OCI-LY1 (cell line): Measurements from ENCODE around the gene SSBP3.

ENCODE experiments used
- H2AFZ ChIP-seq: fragments of 200-600 bp; sonication (generic), shearing (Covaris generic); 2 replicates; pipeline ENCODE4 v1.6.0; 2014; ENCODE audit warnings: antibody characterized with exemption, mild to moderate bottlenecking, low read length
- H3F3A ChIP-seq: fragments of 200-600 bp; sonication (generic), shearing (Covaris generic); 2 replicates; pipeline ENCODE4 v1.6.0; 2014; ENCODE audit warnings: mild to moderate bottlenecking, antibody characterized with exemption, low read length, moderate library complexity; ENCODE audit not compliant: insufficient read depth
- H3K27ac ChIP-seq: fragments of 200-600 bp; sonication (generic); 2 replicates; pipeline ENCODE4 v1.5.1; 2014; ENCODE audit warnings: low read length, mixed run types, mild to moderate bottlenecking, low read depth; ENCODE audit not compliant: poor library complexity, severe bottlenecking
- H3K27me3 ChIP-seq: fragments of 200-600 bp; sonication (generic); 2 replicates; pipeline ENCODE4 v1.6.0; 2014; ENCODE audit warnings: antibody characterized with exemption, mild to moderate bottlenecking, low read length, moderate library complexity; ENCODE audit not compliant: insufficient read depth
- H3K36me3 ChIP-seq: fragments of 200-600 bp; sonication (generic); 2 replicates; pipeline ENCODE4 v1.6.1; 2014; ENCODE audit warnings: mild to moderate bottlenecking, antibody characterized with exemption, low read length, moderate library complexity, mixed read lengths; ENCODE audit not compliant: insufficient read depth
- H3K4me1 ChIP-seq: fragments of 200-600 bp; sonication (generic); 2 replicates; pipeline ENCODE4 v1.5.1; 2014; ENCODE audit warnings: mild to moderate bottlenecking, low read length, moderate library complexity; ENCODE audit not compliant: insufficient read depth, severe bottlenecking
- H3K4me2 ChIP-seq: fragments of 200-600 bp; sonication (generic), shearing (Covaris generic); 2 replicates; pipeline ENCODE4 v1.6.1; 2014; ENCODE audit warnings: low read length
- H3K4me3 ChIP-seq: fragments of 200-600 bp; sonication (generic); 2 replicates; pipeline ENCODE4 v1.5.1; 2014; ENCODE audit warnings: low read length, low read depth, mild to moderate bottlenecking, mixed read lengths; ENCODE audit not compliant: poor library complexity, severe bottlenecking
- H3K79me2 ChIP-seq: fragments of 200-600 bp; shearing (Covaris generic); 2 replicates; pipeline ENCODE4 v1.6.1; 2016; ENCODE audit warnings: mixed run types, low read length, mixed read lengths; ENCODE audit not compliant: insufficient read depth
- H3K9ac ChIP-seq: fragments of 200-600 bp; sonication (generic), shearing (Covaris generic); 2 replicates; pipeline ENCODE4 v1.6.1; 2014; ENCODE audit warnings: mild to moderate bottlenecking, low read length, mixed read lengths
- H3K9me2 ChIP-seq: fragments of 200-600 bp; sonication (generic), shearing (Covaris generic); 2 replicates; pipeline ENCODE4 v1.6.1; 2014; ENCODE audit warnings: low read depth, mild to moderate bottlenecking, low read length, mixed read lengths
- H3K9me3 ChIP-seq: fragments of 200-600 bp; shearing (Covaris generic); 2 replicates; pipeline ENCODE4 v1.6.1; 2014; ENCODE audit warnings: low read length, mixed read lengths
- H4K20me1 ChIP-seq: fragments of 200-600 bp; sonication (generic), shearing (Covaris generic); 2 replicates; pipeline ENCODE4 v1.6.0; 2016; ENCODE audit warnings: mild to moderate bottlenecking, low read length; ENCODE audit not compliant: insufficient read depth
- EZH2 ChIP-seq: fragments of 200-600 bp; sonication (generic), shearing (Covaris generic); IDR thresholded peaks from 2 replicates; pipeline ENCODE4 v1.8.0; 2017; ENCODE audit warnings: borderline replicate concordance, mixed run types, mild to moderate bottlenecking, antibody characterized with exemption, low read length, moderate library complexity, mixed read lengths
- TF ChIP-seq, protein P1 (sequence below): fragments of 200-600 bp; sonication (generic), shearing (Covaris generic); IDR thresholded peaks from 2 replicates; pipeline ENCODE4 v1.5.1; 2017; ENCODE audit warnings: mild to moderate bottlenecking, antibody characterized with exemption, low read length, moderate library complexity, mixed read lengths

Gene SSBP3

DNA sequence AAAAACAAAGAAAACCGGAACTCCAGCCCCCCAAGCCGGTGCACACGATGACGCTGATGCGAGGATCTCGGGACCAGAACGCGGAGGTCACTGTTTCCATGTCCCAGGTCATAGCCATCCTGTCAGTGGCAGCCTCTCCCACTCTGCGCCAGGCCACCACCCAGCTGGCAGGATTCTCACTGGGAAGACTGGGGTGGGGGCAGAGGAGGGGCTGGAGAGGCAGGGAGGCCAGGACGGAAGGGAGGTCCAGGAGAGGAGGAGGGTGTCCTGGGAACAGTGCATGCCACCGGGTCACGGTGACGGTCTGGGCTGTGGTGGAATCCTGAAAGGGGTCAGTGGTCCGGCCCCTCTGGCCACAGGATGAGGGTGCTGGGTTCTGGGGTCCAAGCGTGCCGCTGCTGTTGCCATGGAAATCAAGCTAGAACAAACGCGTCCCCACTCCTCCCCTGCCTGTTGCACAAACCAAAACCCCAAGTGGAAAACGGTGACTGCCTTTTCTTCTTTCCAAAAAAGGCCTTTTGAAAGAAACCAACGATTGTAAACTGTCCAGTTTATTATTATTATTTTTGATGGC is 180.1 kb downstream of the SSBP3 start:
- Histone ChIP-seq H3K9me2 (no peaks in the 10 kb centered on the region), H3K79me2 (no peaks in the 10 kb centered on the region), H2AFZ (no peak overlapping the region), H3K4me3 (no peak overlapping the region), H3K9ac (no peak overlapping the region), H3K27me3 (no peaks in the 10 kb centered on the region), H3K36me3 (peaks cover 5% of the 10 kb centered on the region; the same call in 1 of the 2 replicates), H3K9me3 (no peaks in the 10 kb centered on the region), H3K27ac (no peak overlapping the region), H4K20me1 (no peaks in the 10 kb centered on the region), H3K4me1 (no peaks in the 10 kb centered on the region), H3F3A (no peaks in the 10 kb centered on the region), H3K4me2 (no peak overlapping the region)
- no peak for TF ChIP-seq EZH2
- TF ChIP-seq, protein P1, sequence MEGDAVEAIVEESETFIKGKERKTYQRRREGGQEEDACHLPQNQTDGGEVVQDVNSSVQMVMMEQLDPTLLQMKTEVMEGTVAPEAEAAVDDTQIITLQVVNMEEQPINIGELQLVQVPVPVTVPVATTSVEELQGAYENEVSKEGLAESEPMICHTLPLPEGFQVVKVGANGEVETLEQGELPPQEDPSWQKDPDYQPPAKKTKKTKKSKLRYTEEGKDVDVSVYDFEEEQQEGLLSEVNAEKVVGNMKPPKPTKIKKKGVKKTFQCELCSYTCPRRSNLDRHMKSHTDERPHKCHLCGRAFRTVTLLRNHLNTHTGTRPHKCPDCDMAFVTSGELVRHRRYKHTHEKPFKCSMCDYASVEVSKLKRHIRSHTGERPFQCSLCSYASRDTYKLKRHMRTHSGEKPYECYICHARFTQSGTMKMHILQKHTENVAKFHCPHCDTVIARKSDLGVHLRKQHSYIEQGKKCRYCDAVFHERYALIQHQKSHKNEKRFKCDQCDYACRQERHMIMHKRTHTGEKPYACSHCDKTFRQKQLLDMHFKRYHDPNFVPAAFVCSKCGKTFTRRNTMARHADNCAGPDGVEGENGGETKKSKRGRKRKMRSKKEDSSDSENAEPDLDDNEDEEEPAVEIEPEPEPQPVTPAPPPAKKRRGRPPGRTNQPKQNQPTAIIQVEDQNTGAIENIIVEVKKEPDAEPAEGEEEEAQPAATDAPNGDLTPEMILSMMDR = no peak

DNA sequence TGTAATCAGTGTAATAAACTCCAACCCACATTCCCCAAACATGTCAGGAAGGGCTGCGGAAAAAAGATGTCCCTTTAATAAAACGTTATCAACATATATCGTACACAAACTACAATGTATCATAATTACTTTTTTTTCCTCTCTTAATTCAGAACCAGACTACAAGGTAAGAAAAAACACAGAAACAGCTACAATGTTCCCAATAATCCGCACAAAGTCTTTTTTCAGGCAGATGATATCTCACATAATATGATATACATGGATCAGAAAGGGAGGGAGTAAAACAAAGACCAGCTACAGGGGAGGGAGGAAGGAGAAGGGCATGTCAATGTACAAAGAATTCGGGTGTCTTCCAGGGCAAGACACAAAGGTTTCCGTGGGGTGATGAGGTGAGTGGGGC is 180.8 kb downstream of the SSBP3 start:
- no peaks in the 10 kb centered on the region for H3K27me3 ChIP-seq
- no peaks in the 10 kb centered on the region for H3K9me3 ChIP-seq
- H3K9me2 ChIP-seq = no peaks in the 10 kb centered on the region
- no peaks in the 10 kb centered on the region for H3K4me1 ChIP-seq
- no peaks in the 10 kb centered on the region for H3K79me2 ChIP-seq
- H3F3A ChIP-seq = no peaks in the 10 kb centered on the region
- no peak overlapping the region for H2AFZ ChIP-seq
- H3K9ac ChIP-seq = no peak overlapping the region
- no peaks in the 10 kb centered on the region for H4K20me1 ChIP-seq
- no peak overlapping the region for H3K4me2 ChIP-seq
- TF ChIP-seq, protein P1 = no peak
- no peak for TF ChIP-seq EZH2
- no peak overlapping the region for H3K27ac ChIP-seq
- H3K4me3 ChIP-seq = no peak overlapping the region
- peaks cover 11% of the 10 kb centered on the region; the same call in 1 of the 2 replicates for H3K36me3 ChIP-seq

DNA sequence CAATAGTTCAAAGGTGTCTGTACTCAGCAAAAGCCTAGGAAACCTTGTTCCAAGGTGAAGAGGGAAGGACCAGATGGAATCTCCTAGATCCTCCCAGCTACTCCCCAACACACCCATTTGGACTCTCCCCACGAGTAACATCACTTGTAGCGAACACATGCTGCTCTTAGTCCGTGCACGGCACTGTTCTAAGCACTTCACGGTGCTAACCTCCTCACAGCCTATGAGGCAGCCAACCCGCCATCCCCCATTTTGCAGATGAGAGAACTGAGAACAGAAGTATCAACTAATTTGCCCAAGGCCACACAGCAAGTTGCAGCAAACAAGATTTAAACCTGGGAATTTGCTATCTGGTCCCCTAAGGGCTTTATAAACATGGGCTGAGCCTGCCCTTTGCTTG is 182.0 kb downstream of the SSBP3 start:
- no peak overlapping the region for H3K4me2 ChIP-seq

More for the DNA sequence above, 182.0 kb downstream of the SSBP3 start:
- Histone ChIP-seq H4K20me1 (no peaks in the 10 kb centered on the region), H3K4me3 (no peak overlapping the region), H3K79me2 (no peaks in the 10 kb centered on the region), H3K9ac (no peak overlapping the region), H2AFZ (no peak overlapping the region), H3K27ac (no peak overlapping the region), H3K36me3 (peaks cover 14% of the 10 kb centered on the region; the same call in 1 of the 2 replicates), H3K9me3 (no peaks in the 10 kb centered on the region), H3K4me1 (no peaks in the 10 kb centered on the region), H3K9me2 (no peaks in the 10 kb centered on the region), H3K27me3 (no peaks in the 10 kb centered on the region), H3F3A (no peaks in the 10 kb centered on the region)
- no peak for TF ChIP-seq EZH2
- TF ChIP-seq, protein P1 = no peak
